Measurements from ENCODE around the gene SRPK3.
A peak's percentile ranks its signal among the peaks of the same experiment; 100 is the strongest.
"Not testable (repeated sequence)": the region's sequence is repeated elsewhere in the genome, so short reads cannot be mapped to it uniquely, and the experiment has no call there.

SRPK3 gene, protein sequence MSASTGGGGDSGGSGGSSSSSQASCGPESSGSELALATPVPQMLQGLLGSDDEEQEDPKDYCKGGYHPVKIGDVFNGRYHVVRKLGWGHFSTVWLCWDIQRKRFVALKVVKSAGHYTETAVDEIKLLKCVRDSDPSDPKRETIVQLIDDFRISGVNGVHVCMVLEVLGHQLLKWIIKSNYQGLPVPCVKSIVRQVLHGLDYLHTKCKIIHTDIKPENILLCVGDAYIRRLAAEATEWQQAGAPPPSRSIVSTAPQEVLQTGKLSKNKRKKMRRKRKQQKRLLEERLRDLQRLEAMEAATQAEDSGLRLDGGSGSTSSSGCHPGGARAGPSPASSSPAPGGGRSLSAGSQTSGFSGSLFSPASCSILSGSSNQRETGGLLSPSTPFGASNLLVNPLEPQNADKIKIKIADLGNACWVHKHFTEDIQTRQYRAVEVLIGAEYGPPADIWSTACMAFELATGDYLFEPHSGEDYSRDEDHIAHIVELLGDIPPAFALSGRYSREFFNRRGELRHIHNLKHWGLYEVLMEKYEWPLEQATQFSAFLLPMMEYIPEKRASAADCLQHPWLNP

DNA sequence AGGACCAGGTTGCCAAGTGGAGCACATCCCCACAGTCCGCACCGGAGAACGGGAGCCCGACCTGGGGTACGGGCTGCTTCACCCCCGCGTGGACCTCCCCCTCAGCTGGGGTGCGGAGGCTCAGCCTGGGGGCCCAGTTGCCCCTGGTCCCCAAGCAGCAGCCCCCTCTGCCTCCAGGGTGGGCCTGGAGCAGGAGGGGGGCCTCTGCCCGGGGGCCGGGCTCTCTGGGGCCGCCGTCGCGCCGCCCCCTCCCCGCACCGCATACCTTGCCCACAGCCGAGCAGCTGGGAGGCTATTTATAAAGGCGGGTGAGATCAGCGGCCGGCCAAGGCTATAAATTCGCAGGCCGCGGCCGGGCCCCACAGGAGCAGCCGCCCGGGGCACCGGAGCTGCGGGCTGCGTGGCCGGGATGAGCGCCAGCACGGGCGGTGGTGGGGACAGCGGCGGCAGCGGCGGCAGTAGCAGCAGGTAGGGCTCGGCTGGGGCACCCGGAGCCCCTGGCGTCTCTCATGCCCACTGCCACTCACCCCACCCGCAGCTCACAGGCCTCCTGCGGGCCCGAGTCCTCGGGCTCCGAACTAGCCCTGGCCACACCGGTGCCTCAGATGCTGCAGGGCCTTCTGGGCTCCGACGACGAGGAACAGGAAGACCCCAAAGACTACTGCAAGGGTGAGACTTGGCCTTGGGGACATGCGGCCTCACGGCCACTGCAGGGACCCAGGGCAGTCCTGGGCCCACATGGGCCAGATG is at the start of gene SRPK3:
SRPK3 (plus strand) TSS at position 364 of the 750 bp plus-strand sequence; CDS start at position 410, 46 bp downstream.
- peak; percentile 10 for DNase-seq

DNA sequence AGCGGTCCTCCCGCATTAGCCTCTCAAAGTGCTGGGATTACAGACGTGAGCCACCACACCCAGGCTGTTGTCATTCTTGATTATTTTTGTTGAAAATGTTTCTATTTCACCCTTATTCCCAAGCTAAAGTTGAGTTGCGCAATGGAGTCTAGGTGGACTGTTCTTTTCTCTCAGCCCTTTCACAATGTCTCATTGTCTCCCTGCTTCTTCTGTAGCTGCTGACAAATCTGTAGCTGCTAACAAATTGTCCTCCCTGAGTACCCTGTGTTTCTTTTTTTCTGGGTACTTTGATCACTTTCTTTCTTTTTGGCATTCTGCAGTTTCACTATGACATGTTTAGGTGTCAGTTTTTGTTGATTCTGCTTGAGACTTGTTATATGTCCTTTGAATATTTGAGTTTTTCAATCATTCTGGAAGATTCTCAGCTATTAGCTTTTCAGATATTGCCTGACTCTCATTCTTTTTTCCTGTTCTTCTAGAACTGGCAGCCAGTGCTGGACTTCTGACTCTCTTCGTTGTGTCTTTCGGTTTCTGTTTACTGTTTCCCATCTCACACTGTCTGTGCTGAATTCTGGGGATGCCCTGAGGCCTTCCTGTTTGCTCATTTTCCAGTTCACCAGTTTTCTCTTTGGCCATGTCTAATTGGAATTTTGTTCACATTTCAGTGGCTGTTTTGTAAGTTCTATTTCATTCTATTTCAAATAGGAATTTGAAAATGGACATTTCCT is 49.6 kb upstream of the SRPK3 start:
- DNase-seq = no peak

DNA sequence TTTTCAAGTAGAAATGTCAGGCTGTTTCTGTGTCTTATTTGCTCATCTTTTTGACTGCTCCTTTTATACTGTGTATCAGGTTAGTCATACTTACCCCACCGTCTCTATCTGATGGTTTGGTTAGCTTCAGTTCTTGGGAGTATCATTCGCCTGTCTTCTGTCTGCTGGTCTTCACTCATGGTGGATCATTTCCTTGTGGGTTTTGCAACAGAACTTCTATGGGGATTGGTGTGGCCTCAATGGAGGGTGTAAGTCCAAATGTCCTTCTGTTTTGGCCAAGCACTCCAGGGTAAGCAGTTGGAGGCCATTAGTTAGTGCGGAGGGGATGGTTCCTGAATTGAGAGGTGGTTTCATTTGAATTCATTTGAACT is 49.0 kb upstream of the SRPK3 start:
- DNase-seq = no peak

DNA sequence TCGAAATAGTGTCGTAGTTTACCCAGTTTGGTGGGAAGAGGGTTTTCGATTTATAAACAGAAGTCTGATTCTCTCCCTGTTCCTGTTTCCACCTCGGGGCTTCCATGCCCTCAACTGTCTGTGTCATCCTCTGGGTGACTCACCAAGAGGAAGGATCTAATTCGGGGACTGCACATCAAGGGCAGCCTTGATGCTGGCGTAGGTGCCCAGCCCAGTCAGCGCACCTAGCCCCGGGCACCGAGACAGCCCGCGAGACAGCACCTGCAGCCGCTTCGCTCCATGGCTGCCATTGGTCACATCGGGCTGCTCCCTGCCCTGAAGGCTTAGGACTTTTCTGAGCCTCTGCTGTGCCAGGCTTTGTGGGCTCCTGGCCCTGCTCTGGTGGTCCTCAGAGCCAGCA is 48.4 kb upstream of the SRPK3 start:
- DNase-seq = no peak

DNA sequence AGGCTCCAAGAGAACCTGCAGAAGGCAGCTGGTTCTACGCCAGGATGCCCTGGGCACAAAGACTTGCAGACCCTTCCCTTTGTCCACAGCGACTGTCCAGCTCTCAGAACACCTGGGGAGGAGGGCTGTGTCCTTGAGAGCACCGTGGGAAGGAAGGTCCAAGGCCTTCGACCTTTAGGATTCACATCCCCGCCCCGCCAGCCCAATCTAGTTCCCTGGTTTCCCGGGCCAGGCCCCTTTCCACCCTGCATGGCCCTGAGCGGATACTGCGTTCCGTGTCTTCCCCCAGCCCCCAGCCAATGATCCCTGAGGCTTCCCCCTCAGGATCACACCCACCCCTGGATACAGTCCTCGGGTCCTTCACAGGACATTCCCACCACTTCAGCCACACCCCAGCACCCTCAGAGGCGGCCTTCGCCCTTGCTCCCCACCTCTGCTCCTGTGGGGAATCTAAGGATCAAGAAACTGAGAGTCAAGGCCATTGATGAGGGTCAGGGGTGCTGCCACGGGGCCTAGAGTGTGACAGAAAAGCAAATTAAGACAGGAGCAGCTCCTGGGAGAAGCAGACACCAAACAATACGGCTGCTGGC is 47.1 kb upstream of the SRPK3 start:
- DNase-seq = no peak

DNA sequence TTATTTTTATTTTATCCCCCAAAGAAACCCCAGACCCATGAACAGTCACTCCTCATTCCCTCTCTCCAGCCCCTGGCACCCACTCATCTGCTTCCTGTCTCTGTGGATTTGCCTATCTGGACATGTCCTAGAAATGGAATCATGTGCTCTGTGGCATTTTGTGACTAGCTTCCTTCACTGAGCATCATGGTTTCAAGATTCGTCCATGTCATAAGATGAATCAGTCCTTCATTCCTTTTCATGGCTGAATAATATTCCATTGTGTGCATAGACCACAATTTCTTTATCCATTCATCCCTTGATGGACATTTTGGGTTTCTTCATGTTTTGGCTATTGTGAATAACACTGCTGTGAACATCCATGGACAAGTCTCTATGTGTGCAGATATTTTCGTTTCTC is 46.0 kb upstream of the SRPK3 start:
- no peak for DNase-seq

DNA sequence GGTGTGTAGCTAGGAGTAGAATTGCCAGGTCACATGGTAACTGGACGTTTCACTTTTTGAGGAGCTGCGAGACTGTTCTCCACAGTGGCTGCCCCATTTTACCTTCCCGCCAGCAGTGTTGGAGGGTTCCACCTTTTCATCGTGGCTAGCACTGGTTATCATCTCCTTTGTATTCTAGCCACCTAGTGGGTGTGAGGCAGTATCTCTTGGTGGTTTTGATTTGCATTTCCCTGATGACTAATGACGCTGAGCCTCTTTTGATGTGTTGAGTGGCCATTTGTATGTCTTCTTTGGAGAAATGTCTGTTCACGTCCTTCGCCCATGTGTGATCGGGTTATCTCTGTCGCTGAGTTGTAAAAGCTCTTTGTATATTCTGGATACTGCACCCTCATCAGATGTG is 45.6 kb upstream of the SRPK3 start:
- no peak for DNase-seq

DNA sequence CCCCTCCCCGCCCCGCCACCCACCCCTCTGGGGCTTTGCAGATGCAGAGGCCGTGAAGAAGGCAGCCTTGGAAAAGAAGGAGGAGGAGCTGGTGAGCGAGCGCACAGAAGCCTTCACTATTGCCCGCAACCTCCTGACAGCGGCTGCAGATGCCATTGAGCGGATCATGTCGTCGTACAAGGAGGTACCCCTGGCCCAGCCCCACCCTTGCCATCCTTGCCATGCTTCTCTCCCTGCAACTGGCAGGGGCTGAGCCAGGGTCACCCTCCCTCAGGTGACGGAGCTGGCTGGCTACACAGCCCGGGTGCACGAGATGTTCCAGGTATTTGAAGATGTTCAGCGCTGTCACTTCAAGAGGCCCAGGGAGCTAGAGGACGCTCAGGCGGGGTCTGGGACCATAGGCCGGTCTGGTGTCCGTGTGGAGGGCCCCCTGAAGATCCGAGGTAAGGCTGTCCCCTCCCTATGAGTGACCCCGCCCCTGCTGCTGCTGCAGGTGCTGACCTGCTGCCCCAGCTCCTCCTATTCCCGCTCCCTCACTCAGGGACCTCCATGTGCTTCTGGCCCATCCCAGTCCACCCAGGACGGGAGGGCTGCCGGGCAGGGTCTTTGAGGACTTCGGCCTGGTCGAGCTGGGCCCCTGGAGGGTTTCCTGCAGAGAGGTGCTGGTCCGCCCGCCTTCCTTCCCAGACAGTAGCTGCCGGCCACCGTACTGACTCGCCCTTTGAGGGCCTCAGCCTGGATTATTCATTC is 44.6 kb upstream of the SRPK3 start:
- DNase-seq = no peak

DNA sequence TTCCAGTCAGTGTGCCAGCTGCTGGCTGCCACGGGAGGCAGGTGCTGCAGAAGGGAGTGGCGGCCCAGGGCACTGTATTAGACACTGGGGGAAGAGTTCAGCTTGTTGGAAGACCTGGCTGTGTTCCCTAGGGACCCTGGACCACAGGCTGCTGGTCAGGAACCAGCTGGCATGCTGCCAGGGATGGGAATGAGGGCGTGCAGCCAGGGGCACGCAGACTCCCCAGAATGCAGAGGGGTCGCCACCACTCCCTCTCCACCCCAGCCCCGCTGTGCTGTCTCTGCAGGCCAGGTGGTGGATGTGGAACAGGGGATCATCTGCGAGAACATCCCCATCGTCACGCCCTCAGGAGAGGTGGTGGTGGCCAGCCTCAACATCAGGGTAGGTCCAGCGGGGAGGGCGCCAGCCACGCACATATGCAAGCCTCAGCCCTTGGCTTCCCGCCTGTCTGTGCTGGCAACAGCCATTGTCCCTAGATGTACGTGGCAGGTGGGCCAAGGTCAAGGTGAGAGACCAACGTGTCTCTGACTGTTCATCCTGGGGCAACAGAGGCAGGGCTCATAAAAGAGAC is 43.9 kb upstream of the SRPK3 start:
- DNase-seq = peak; percentile 41

DNA sequence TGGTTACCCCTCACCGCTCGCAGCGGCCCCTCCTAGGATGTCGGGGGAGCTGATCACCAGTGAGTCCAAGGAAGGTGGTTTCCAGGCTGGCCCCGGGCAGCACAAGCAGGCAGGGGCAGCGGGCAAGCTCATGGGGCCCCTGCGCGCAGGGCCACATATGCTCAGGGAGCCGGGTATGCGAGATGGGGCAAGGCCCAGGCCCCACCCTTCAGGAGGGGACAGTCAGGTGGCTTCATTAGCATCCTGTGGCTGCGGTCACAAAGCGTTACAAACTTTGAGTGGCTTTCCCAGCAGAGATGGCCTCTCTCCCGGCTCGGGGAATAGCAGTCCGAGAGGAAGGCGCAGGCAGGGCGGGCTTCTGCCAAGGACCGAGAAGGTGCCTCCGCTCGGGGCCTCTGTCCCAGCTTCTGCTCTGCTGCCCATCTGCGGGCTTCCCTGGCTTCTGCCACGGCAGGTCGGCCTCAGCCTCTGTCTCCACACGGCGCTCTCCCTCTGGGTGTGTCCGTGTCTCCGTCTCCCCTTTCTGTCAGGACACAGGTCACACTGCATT is 42.7 kb upstream of the SRPK3 start:
- DNase-seq = no peak

DNA sequence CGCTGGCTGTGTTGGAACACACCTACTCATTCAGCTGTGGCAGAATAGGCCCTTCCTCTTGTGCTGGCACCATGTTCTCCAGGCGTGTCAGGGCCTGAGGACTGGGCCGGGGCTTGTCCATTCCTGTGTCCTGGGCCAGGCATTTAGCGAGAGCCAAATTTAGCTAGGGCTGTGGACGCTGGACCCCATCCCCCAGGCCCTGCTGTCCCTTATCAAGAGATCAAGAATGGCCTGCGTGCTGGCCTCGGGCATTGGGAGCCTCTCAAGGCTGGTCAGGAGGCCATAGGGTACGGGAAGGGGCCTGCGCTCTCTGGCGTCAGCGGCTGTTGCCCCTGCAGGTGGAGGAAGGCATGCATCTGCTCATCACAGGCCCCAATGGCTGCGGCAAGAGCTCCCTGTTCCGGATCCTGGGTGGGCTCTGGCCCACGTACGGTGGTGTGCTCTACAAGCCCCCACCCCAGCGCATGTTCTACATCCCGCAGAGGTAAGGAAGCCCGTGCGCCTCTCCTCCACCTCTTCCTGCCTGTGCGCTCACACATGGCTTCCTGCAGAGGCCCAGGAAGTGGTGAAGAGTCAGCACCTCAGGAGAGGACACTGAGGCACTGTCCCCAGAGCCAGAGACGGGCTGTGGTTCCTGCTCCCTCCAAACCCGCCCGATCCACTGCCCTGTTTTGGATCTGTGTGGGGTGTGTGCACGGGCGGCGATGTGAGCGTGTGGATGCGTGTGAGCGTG is 40.9 kb upstream of the SRPK3 start:
- no peak for DNase-seq

DNA sequence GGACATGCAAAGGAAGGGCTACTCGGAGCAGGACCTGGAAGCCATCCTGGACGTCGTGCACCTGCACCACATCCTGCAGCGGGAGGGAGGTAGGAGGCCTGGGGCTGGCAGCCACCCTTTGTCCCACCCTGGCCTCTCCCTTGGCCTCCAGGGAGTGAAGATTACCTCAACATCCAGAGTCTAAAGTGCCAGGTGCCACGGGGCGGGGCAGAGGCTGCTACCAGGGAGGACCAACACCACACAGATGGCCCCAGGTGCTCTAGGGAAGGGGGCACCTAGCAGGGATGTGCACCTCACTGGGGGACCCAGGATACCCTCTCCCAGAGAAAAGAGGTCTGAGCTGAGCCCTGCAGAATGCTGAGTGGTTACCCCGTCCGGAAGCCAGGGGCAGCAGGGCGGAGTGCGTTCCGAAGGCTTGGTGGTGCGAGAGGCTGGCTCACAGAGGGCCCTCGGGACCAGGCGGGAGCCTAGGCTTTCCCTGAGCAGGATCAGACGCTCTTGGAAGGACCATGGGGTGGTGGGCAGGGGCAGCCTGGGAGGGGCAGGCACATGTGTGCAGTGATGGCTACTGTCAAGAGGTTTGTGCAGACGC is 40.1 kb upstream of the SRPK3 start:
- no peak for DNase-seq

DNA sequence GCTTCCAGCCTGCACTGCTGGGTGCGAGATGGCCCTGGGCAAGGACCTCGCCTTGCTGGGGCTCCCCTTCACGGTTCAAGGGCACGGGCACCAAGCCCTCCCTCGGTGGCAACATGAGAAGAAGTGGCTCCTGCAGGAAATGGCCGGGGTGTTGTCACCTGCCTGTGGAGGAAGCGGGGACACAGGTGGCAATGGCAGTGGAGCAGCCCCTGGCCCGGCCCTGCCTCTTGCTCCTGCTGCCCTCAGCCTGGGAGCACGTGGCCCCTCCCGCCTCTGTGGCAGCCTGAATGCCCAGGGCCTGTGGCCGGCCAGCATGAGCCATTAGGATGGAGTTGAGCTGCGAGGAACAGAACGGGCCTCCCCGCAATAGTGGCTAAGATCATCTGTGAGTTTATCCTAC is 39.4 kb upstream of the SRPK3 start:
- no peak for DNase-seq

DNA sequence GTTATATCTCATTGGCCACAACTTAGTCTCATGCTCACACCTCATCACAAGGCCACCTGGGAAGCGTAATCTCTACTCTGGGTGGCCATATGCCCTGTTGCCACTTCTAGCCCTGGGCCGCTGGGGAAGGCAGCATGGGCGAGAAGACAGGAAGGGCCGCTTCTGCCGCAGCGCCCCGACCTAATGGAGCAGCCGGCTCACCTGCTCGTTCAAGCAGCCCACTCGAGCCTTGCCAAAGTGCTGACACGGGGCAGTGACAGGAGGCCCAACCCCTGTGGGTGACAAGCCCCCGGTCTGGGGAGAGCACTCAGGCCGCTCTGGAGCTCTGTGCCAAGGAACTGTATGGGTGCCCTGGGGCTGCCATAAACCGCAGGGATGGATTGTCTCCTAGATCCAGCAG is 38.7 kb upstream of the SRPK3 start:
- DNase-seq = not testable (repeated sequence)

DNA sequence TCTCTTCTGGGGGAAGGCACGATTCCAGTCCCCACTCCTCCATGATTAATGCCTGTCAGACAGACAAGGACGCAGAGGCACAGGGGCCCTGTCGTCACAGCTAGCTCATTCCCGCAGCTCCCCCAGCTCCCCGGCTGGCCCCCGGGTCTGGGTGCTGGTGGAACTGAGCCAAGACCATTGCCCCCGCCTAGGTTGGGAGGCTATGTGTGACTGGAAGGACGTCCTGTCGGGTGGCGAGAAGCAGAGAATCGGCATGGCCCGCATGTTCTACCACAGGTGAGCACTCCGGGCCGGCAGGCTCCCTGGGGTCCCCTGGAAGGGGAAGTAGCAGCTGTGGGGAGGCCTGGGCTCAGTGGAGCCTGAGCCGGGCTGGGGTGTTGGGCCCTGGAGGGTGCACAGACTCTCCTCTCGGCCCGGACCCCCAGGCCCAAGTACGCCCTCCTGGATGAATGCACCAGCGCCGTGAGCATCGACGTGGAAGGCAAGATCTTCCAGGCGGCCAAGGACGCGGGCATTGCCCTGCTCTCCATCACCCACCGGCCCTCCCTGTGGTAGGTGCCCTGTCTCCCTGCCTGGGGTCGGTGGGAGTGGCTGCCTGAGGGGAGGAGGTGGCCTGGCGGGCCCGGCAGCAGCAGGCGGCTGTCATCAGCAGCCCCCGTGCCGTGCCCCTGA is 37.9 kb upstream of the SRPK3 start:
- not testable (repeated sequence) for DNase-seq

DNA sequence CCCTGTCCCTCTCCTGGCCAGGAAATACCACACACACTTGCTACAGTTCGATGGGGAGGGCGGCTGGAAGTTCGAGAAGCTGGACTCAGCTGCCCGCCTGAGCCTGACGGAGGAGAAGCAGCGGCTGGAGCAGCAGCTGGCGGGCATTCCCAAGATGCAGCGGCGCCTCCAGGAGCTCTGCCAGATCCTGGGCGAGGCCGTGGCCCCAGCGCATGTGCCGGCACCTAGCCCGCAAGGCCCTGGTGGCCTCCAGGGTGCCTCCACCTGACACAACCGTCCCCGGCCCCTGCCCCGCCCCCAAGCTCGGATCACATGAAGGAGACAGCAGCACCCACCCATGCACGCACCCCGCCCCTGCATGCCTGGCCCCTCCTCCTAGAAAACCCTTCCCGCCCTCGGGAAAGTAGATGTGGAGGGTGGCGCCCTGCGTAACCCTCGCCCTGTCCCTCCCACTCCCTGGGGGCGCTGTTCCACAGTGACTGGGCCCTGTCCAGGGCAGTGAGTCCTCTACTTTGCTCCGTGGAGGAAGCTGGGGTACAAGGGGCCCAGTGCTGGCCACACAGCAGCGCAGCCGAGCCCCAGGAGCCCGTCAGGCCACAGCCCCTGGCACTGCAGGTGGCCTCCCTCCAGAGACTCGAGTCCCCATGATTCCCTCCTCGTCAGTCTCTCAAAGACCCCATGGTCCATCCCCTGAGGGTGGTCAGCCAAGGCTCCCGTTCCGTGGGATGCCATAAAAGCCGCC is 37.2 kb upstream of the SRPK3 start:
- not testable (repeated sequence) for DNase-seq

DNA sequence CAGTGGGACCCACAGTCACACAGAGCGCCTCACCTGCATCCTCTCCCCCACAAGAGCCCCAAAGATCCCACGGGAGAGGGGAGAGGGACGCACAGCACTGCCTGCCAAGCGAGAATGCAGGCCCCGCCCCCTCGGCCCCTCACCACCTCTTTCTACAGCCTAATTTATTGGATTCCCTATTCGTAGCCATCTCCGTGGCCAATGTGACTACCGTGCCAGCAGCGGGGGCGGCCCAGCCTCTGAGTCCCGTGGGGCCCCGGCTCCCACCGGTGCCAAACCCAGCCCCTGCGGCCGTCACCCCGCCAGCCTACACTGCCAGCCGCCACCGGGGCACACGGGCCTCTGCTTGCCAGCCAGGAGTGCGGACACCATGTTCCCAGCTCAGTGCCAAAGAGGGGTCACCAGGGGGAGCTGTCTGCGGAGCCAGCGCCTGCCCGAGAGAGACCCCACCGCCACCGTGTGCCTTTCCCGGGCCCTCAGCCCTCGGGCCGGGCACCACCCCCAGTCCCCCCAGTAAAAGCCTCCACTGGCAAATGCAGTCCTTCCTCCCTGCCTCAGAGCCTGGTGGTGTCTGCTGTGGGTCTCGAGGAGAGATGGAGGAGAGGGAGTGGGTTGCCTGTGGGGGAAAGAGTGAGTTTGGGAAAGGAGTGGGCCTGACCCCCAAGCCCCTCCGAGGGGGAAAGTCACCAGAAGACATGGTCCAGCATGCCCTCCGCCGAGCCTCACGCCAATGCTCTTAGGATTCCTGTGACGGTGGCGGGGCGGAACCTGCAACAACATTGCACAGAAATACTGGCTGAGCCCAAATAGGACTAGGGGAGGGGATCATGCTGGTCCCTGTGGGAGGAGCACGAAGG is 36.4 kb upstream of the SRPK3 start:
- DNase-seq = peak; percentile 37

DNA sequence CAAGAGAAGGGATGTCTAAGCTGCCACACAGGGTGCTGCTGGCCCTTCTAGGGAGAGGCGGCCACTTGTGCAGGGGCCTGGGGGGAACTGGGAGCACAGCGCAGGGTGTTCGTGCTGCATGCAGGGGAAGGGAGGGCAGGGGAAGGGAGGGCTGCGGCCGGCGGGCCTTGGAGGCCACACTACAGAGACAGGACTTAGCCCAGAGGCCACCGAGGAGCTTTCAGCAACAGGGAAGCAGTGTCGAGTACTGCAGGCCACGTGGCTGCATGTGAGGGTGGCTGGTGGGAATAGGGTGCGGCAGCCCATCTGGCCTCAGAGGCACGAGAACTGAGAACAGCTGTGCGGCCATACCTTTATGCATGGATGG is 35.8 kb upstream of the SRPK3 start:
- DNase-seq = not testable (repeated sequence)
